Activated CD4-positive, alpha-beta T cell treated with anti-CD3 and anti-CD28 coated beads for 48 hours (primary cell): ENCODE data around the gene GDPD1.
"Not testable (repeated sequence)": the region's sequence is repeated elsewhere in the genome, so short reads cannot be mapped to it uniquely, and the experiment has no call there.

ENCODE experiments used
- DNase-seq: peaks from one replicate; pipeline ENCODE4 v3.0.0-alpha.2; 2020

GDPD1 gene

DNA sequence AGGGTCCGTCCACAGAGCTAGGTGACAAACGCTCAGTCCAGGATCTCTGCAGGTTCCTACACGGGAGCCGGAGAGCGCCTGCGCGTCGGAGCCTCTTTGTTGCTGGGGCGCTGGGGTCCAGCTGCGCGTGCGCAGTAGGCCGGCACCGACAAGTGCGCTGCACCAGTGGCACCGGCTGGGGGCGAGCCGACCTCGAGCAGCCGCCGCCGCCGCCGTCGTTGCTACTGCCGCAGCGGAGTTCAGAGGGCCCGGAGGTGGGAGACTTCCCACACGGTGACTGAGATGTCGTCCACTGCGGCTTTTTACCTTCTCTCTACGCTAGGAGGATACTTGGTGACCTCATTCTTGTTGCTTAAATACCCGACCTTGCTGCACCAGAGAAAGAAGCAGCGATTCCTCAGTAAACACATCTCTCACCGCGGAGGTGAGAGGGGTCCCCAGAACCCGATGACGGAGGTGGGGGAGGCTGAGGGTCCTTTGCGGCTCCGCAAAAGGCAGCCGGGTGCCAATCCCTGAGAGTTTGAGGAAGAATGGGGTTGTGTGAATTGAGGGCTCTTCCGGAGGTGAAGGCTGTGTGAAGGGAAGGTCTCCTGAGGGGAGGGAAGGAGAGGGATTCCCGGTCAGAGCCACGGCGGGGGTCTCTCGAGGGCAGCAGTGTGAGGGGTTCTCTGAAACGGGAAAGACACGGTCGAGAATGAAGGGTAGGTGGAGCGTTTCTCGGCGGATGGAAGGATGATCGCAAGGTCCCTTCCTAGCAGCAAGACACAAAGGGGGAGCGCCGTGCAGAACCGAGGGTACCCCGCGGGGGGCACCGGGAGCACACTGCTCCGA, at the start of gene GDPD1:
GDPD1 (plus strand) TSS at position 184 of the 831 bp plus-strand sequence; CDS start at position 283, 99 bp downstream.
- peak; percentile 99 for DNase-seq

DNA sequence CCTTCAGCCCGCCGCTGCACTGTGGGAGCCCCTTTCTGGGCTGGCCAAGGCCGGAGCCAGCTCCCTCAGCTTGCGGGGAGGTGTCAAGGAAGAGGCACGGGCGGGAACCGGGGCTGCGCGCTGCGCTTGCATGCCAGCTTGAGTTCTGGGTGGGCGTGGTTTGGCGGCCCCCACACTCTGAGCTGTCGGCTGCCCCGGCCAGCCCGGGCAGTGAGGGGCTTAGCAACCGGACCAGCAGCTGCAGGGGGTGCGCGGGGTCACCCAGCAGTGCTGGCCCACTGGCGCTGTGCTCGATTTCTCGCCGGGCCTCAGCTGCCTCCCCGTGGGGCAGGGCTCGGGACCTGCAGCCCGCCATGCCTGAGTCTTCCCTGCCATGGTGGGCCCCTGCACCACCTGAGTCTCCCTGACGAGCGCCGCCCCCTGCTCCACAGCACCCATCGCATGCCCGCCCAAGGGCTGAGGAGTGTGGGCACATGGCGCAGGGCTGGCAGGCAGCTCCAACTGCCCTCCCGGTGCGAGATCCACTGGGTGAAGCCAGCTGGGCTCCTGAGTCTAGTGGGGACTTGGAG, 47.8 kb upstream of the GDPD1 start:
- no peak for DNase-seq

DNA sequence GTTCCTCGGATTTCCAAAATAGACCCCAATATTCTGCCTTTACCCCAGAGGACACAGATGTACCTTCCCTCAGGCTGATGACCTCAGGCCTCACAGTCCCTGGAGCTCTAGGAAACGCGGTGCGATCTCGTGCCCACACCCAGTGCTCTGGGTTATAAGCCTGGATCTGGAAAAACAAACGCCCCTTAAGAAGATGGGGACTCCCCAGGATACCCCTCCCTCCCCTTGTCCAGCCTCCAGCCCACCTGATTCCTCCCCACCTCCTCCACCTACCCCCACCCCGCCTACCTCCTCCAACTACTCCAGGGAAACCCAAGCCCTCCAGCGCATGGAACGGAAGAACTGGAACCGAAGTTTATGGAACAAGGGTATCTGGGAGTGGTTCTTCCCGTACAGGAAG, 45.6 kb upstream of the GDPD1 start:
- DNase-seq: no peak

DNA sequence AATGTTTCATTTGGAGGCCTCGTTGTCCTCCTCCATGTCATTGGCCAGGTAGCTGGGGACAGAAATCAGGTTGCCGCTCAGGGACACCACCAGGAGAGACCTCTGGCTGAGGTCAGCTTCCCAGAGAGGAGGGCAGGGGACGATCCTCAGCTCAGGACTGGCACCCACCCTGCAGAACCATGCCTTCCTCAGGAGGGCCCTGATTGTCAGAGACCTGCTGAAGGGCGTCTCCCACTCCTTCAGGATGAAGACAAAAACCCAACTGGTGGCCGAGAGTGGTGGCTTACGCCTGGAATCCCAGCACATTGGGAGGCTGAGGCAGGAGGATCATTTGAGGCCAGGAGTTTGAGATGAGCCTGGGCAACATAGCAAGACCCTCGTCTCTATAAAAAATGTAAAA, 45.2 kb upstream of the GDPD1 start:
- DNase-seq: no peak

DNA sequence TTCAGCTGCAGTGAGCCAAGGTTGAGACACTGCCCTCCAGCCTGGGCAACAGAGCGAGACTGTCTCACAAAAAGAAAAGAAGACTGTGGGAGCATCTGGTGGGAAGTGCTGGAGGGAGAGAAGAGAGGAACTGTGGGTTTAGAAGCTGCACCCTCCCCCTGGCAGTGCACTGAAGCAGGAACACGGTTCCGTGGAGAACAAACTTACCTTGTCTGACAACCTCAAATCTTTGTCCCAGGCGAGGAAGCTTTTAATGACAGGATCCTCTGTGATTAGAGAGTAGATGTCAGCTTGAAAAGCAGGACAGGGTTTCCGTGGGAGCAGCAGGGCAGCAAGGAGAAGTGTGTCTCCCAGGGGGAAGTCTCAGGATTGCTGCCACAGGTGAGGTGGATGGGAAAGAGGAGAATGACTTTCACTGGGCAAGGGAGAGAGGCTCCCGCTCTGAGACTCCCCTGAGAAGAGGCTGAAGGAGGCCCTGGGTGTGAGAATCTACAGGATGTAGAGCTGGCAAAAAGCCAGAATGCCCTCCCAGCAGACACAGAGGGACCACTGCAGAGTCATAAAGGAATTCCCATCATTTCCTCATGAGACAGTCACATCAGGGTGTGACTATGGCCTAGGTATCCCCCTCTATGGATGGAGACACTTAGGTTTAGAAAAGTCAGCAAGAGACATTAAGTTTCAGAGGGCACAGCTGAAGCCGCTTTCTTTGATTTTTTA, 41.9 kb upstream of the GDPD1 start:
- DNase-seq: no peak

DNA sequence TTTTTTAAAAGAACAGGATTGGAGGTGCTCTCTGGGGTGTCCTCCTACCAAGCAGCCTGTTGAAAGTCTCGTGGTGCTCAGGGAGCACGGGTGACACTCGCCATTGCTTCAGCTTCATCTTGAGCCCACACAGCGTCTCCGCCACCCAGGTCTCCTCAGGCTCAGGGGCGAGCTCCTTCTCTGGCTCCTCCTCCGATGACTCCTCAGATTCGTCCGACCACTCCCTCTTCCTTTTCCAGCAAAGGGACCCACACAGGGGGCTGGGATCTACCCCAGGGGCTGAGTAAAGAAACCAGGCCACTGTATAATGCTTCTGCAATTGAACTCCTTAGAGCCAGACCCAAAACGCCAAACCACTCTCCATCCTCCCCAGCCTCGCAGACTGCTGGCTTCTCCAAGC, 40.7 kb upstream of the GDPD1 start:
- not testable (repeated sequence) for DNase-seq

DNA sequence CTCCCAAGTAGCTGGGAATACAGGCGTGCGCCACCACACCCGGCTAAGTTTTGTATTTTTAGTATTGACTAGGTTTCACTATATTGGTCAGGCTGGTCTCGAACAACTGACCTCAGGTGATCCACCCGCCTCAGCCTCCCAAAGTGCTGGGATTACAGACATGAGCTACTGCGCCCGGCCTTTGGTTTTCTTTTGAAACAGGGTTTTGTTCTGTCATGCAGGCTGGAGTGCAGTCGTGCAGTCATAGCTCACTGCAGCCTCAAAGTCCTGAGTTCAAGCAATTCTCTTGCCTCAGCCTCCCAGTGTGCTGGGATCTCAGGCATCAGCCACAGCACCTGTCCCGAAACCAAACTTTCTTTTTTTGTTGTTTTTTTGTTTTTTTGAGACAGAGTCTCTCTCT, 39.7 kb upstream of the GDPD1 start:
- DNase-seq: no peak

DNA sequence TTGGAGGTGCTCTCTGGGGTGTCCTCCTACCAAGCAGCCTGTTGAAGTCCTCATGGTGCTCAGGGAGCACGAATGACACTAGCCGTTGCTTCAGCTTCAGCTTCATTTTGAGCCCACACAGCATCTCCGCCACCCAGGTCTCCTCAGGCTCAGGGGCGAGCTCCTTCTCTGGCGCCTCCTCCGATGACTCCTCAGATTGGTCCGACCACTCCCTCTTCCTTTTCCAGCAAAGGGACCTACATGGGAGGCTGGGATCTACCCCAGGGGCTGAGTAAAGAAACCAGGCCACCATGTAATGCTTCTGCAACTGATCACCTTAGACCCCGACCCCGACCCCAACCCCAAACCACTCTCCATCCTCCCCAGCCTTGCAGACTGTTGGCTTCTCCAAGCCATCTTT, 38.8 kb upstream of the GDPD1 start:
- no peak for DNase-seq

DNA sequence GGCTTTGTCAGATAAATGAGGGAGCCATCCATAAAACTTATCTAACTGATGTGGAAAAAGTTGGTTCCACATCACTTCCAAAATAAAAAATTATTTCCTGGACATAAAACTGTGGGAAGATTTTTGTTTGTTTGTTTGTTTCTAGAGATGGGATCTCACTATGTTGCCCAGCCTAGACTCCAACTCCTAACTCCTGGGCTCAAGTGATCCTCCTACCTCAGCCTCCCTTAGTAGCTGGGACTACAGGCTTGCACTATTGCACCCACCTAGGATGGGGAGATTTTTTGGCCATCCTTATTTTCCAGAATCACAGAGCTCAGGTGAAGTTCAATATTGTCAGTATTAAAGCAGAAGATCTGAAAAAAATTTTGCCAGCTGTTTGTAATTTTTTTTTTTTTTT, 34.3 kb upstream of the GDPD1 start:
- DNase-seq: no peak

DNA sequence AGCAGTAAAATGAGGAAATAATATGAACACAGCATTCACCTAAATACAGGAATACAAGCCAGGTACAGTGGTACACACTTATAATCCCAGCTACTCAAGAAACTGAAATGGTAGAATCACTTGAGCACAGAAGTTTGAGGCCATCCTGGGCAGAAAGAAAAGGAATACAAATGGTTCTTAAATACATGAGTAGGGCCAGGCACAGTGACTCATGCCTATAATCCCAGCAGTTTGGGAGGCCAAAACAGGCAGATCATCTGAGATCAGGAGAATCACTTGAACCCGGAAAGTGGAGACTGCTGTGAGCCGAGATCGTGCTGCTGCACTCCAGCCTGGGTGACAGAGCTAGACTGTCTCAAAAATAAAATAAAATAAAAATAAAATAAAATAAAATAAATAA, 33.5 kb upstream of the GDPD1 start:
- DNase-seq: no peak

DNA sequence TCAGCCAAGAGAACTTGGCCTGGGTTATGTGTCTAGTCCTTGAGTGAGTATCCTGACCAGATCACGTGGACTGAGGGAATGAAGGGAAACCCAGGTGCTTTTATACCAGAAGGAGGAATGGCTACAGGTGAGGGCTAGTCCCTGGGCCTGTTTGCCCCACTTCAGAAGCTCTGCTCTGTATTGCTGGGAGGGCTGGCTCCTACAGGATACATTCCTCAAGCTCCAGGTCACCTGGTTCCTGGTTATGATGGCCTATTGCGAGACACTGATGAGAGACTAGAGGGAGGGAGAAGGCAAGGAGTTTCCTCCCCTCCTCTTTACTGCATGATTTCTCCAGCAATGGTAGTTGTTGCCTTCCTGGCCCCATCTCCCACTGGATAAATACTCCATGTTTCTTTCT, 29.5 kb upstream of the GDPD1 start:
- no peak for DNase-seq

DNA sequence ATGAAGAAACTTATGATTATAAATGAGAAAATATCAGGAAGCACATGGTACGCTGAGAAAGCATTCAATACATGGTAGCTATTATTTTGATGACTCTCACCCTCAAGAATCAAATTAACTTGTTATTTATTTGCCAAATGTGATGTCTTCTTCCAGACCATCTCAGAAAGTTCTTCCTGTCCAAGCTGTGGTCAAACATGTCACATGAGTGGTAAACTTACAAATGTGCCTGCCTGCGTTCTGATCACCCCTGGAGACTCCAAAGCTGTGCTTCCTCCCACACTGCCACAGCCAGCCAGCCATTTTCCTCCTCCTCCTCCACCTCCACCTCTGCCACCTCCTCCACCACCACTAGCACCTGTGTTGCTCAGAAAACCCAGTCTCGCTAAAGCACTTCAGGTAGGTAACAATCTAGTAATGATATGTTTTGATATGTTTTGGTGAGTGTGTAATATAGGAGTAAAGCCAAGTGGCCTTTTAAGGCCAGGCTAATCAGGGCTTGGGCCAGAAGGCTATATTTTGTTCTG, 26.9 kb upstream of the GDPD1 start:
- DNase-seq: no peak

DNA sequence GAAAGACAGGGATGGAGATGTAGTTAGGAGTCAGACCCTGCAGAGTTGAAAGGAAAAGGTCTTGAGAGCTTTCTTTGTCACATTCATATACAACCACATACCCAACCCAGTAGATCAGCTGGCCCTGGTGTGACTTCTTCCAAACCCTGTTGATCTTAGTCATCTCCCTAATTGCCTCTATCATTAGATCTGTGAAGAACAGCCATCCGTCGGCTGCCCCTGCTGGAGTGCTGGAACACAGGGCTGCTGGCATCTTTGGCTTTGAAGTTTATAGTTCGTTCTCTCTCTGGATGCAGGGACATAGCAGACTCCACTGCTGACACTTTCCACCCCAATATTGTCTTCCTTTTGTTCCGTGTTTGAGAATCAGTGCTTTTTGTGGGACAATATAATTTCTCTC, 20.9 kb upstream of the GDPD1 start:
- no peak for DNase-seq

DNA sequence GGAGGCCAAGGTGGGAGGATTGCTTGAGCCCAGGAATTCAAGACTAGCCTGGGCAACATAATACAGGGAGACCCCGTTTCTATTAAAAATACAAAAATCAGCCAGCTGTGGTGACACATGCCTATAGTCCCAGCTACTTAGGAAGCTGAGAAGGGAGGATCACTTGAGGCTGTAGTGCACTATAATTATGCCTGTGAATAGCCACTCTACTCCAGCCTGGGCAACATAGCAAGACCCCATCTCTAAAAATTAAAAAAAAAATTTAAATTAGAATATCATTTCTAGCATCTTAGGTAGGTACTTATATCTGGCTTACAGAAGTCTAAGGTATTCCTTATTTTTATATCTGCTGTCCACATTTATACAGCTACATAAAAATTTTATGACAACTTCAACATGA, 18.0 kb upstream of the GDPD1 start:
- no peak for DNase-seq

DNA sequence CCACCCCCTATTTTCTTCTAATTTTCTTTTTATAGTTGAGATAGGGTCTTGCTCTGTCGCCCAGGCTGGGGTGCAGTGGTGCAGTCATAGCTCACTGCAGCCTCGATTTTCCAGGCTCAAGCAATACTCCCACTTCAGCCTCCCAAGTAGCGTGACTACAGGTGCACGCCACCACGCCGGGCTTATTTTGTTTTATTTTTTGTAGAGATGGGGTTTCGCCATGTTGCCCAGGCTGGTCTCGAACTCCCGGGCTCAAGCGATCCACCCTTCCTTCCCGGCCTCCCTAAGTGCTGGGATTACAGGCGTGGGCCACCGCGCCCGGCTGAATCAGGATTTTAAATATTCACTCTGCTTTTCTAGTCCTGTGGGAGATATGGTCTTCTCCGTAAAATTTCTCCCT, 941 bp upstream of the GDPD1 start:
- no peak for DNase-seq

DNA sequence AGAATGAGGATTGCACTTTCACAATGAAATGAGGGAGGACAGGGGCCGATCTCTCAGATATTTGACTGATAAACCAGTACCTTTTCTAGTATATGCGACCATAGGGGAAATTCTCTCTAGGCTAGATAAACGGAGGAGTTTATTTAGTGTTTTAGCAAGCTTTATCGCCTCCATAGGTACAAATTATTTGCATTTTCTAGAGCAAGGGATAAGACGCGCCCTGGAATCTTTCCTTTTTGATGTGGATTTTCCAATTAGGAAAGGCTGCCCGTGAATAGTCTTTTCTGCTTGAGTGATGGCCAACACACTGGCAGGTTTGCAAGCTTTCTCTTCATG, 351 bp upstream of the GDPD1 start:
- no peak for DNase-seq

DNA sequence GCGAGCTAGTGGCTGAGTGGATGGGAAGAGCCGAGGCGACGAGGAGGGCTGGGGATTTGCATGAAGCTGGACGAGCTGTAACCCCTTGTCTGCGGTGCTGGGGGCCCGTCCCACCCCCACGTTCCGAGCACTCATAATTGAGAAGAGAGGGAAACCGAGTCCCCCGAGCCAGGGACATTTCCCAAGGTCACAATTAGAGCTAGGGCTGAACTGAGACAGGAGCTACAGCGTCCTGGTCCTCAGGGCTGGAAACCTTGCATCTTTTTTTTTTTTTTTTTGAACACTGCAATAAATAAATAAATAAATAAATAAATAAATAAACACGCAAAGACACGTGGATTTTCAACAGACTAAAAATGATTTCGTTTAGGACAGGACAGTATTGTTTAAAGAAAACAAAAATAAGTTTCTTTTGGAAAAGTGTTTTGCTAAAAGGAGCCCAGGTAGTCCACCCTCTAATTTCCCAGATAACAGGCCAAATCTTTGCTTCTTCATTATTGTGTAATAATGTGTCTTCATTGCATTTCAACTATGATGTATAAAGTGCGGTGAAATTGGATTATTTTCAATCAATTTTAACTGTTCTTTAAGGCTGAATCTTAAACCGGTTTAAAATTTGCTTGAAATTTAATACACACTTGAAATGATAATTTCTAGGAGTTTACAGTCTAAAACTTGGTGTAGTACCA, 992 bp downstream of the GDPD1 start:
- DNase-seq: no peak

DNA sequence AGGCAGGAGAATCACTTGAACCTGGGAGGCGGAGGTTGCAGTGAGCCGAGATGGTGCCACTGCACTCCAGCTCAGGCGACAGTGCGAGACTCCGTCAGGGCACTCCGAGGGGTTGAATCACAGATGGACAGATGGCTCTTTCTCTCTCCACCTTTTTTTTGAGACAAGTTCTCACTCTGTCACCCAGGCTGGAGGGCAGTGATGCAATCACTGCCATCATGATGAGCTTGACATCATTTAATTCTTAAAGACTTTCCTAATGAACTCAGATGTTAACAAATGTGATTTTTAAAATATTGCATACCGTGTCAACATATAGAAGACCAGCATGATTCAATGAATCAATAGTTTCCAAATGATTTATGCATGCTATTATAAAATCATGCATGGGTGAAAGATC, 3.5 kb downstream of the GDPD1 start:
- DNase-seq: no peak

DNA sequence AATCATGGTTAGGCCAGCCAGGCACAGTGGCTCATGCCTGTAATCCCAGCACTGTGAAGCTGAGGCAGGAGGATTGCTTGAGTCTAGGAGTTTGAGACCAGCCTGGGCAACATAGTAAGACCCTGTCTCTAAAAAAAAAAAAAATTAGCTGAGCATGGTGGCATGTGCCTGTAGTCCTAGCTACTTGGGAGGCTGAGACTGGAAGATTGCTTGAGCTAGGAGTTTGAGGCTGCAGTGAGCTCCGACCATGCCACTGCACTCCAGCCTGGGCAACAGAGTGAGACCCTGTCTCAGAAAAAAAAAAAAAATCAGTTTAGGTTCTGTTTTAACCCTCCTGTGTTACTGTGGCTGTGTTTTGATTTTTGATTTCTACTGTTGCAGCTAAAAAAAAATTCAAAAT, 8.3 kb downstream of the GDPD1 start:
- DNase-seq: not testable (repeated sequence)

DNA sequence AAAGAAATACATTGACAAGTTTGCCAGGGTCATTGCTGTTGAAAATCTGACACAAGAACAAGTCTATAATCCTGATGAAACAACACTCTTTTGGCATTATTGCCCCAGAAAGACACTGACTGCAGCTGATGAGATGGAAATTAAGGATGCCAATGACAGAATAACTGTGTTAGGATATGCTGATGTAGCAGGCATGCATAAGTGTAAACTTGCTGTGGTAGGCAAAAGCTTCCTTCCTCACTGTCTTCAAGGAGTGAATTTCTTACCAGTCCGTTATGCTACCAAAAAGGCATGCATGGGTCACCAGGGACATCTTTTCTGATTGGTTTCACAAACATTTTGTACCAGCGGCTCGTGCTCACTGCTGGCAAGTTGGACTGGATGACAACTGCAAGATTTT, 10.5 kb downstream of the GDPD1 start:
- no peak for DNase-seq

DNA sequence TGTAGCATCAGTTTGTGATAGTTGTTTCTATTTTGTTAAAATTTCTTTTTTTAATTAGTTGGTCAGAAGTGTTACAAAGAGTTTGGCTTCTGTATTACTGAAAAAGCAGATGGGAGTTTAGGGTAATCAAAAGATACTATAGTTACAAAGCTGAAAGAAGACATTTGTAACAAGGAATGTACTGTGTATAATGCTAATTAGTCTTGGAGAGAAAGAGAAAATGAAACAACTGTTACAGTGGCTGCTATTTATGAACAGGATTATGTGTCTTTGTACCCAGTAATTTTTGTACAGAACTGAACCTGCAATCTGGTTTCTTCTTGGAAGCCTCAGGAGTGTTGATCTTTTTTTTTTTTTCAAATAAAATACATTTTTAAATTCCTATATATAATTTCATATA, 14.3 kb downstream of the GDPD1 start:
- DNase-seq: no peak

DNA sequence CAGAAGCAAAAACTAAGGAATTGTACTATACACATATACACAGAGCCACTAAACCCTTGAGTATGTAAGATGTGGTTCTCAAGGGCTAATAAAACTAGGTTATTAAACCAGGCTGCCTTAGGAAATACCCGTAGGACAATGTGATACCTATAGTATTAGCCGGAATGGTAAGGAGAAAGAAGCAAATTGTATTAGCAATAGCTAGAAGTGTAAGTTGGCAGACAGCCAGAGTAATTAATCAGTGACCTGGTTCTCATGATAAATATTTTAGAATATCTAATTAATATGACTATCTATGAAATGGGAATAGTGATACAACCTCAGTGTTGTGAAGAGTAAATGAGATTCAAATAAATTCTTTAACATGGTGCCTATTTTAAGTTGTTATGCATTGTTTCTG, 18.6 kb downstream of the GDPD1 start:
- DNase-seq: no peak

DNA sequence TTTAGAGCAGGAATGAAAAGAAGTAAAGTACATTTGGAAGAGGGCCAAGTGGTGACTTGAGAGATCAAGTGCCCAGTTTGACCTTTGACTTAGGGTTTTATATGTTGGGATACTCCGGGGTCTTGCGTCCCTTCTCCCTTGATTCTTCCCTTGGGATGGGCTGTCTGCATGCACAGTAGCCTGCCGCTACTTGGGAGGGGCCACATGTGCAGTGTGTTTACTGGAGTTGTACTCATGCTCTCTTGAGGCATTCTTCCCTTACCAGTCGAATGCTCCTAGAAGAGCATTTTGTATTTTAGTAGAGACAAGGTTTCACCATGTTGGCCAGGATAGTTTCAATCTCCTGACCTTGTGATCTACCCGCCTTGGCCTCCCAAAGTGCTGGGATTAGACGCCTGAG, 23.8 kb downstream of the GDPD1 start:
- no peak for DNase-seq

DNA sequence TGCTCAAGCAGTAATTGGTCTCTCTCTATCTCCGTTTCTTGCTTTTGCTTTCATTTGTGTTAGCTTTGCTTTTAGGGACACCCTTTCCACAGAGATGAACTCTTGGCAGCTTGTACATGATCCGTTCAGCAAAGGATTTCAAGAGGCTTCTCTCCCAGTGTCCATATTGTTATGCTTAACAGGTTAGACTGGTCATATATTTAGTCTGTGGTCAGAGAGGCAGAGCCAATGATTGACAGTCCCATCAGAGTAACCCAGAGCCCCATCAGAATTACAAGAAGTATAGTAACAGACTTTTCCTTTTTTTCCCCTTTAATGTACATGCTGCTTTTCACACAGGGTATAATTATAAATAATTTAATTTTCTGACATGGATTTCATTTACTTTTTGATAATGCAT, 34.4 kb downstream of the GDPD1 start:
- DNase-seq: no peak
